NOMO-1 (cell line): Measurements from ENCODE around the gene RRAS2.
"Not testable (repeated sequence)": the region's sequence is repeated elsewhere in the genome, so short reads cannot be mapped to it uniquely, and the experiment has no call there.

ENCODE experiments used
- DNase-seq, 2 experiments: peaks; one replicate each; lab custom pipeline; 2025; ENCODE audit not compliant: unreplicated experiment in 2 of 2; lab: John Stamatoyannopoulos, UW

RRAS2 gene

DNA sequence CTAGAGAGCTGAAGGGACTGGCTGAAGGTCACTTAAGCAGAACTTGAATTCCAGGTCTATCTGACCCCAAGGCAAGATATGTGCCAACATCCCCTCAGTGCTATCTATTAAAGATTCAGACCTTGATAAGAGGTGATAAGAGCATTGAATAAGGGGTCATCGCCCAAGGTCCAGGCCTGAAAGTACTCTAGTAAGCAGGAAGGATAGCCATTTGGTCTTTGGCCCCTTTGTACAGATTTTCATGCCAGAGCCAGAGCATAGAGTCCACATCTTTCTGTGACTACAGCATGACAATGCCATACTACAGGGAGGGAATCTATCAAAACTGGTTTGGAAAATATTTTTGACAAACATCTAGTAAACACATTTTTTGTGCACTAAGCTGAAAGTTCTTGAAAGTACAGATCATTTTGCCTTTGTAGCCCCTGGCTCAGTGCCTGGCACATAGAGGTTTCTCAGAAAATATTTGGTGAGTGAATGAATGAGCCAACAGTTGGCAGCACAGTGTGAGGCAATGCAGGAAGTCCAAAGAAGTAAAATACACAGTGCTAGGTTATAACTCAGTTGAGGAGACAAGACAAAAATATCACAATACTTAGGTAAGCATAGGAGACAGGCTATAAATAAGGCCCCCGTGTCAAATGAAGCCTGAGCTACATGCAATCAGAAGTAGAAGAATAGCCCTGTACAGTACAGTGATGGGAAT is 15.1 kb upstream of the RRAS2 start:
- DNase-seq, result peak in 1 of 2 experiments; percentile 15

DNA sequence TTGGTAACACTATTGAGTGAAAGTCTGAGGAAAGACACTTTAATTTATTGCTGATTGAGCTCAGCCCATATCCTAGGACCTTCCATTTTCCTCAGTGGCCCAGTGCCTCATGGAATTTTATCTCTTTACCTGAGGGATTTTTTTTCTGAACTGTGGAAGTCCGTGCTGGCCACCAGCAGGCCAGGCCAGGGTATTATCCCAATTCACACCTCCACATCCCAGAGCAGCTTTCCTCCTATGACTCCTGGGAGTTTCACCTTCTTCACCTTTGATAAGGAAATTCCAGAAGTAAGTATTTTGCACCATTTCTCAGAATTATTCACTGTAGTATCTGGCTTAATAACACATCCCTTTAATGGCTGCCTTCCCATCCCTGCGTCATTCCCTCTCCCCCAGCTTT is 13.0 kb upstream of the RRAS2 start:
- no peak for DNase-seq

DNA sequence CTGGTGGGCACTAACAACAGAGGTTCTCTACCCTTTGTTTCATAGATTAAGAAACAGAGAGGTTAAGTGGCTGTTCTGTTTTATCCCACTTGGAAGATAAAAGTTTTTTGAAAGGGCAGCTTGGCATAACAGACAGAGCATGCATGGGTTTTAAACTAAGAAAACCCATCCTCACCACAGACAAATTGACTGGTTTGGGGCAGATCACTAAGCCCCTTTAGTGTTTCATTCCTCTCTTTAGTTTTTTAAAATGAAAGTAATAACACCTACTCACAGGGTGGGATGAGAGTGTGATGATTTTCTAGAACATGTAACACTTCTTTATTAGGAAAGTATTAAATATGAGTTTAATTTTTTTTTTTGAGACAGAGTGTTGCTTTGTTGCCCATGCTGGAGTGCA is 12.3 kb upstream of the RRAS2 start:
- DNase-seq, result no peak

DNA sequence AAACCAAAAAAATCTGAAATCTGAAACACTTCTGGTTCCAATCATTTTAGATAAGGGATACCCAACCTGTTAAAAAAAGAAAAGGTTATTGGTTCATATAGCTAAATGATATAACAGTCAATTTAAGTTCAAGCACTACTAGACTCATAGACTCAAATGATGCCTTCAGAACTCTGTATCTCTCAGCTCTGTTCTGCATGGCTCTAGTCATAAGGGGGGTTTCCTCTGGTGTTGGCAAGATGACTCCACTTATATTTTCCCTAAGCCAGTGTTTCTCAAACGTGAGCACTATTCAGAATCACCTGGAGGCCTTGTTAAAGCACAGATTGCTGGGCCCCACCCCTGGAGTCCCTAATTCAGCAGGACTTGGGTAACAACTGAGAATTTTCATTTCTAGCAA is 11.5 kb upstream of the RRAS2 start:
- DNase-seq, result no peak

DNA sequence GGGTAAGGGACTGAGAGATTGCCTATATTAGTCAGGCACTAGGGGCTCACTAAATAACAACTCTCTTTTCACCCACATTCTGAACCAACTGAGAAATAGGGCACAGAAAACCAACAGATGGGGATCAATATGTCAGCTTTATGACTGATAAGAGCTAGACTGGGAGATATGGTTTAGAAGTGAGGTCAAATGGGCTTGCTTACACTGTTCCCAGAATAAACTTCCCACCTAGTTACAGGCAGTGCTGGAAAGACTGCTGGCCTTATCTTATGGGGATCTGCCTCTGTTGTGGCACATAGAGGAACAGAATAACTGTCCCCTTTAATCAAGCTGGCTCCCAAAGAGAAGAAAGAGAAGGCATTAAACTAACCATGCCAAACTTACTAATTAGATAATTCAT is 10.6 kb upstream of the RRAS2 start:
- no peak for DNase-seq

DNA sequence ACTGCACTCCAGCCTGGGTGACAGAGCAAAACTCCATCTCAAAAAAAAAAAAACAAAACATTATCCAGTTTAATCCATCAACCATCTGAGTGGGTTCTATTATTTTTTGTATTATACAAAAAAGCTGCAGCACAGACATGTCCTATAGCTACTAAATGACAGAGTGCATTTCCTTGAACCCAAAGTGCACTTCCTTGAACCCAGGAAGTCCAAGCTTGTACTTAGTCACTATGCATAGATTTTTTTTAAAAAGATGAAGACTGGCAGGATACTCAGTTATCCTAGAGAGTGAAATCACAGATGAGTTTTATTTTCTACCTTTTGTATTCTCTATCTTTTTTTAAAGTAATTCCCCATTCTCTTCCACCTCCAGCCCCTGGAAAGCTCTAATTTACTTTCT is 8.0 kb upstream of the RRAS2 start:
- no peak for DNase-seq

DNA sequence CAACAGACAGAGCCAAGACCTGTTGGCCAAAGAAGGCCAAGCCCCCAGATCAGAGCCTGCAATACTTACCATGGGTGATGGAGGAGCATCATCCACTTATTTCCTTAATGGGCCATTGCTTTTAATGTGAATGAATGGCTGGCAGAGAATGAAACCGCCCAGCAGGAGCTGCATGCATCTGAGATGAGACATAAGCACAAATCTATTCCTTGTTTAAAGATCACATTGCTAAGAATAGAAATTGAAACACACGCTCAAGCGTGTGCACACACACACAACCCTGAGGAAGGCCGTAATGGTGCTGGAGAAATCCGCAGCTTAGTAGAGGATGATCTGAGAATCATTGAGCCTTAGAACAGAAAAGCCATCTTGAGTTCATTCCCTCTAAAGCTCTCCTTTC is 5.3 kb upstream of the RRAS2 start:
- no peak for DNase-seq

DNA sequence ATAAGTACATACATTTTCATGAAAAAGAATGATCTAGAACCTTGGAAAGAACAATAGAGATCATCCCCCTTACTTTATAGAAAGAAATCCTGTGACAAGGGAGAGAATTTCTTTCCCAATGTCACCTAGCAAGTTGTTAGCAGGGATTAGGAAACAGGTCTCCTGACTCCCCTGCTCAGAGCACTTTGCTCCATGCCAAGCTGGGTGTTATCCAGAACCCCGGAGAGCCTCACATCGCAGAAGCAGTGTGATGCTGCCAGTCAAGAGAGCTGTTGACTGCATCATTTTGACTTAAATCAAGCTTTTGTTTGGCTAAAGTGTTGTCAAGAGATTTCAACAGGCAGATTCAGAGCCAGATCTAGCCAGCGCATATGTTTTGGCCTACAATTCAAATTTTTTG is 3.6 kb upstream of the RRAS2 start:
- DNase-seq, result no peak

DNA sequence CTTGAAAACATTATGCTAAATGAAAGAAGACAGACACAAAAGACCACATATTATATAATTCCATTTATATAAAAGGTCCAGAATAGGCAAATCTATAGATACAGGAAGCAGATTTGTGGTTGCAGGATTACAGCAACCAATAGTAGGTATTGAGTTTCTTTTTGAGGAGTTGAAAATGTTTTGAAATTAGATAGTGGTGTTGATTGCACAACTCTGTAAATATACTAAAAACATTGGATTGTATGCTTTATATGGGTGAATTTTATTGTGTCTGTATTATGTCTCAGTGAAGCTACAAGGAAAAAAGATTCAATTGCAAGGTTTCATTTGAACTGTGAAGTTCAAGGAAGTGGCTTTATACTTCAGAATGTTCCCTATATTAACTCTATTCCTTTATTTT is 3.0 kb upstream of the RRAS2 start:
- no peak for DNase-seq

DNA sequence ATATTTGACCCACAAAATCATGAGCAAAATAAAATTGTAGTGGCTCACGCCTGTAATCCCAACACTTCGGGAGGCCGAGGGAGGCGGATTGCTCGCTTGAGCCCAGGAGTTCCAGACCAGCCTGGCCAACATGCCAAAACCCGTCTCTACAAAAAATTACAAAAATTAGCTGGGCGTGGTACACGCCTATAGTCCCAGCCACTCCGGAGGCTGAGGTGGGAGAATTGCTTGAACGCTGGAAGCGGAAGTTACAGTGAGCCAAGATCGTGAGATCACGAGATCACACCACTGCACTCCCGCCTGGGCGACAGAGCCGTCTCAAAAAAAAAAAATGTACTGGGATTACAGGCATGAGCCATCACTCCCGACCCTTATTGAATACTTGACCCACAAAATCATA is 2.0 kb upstream of the RRAS2 start:
- DNase-seq, result no peak

DNA sequence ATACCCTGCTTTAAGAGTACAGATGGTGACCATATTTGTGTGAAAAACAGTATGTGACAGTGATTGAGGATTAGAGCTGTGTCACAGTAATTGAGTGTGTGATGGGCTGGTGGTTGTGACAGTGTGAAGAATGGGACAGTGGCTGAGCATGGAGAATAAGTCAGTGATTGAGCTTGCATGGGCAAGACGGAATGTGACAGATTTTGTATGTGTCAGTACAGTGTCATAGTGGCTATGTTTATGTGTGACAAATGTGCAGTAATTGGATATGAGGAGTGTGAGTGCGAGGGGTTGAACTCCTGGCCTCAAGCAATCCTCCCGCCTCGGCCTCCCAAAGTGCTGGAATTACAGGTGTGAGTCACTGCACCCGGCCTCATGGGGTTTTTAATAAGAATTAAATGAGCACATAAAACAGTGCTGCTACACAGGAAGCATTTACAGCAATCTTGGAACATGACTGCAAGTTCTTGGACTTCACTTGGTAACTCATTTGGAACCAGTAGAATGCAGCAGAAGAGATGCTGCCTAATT is 583 bp upstream of the RRAS2 start:
- DNase-seq, result no peak

DNA sequence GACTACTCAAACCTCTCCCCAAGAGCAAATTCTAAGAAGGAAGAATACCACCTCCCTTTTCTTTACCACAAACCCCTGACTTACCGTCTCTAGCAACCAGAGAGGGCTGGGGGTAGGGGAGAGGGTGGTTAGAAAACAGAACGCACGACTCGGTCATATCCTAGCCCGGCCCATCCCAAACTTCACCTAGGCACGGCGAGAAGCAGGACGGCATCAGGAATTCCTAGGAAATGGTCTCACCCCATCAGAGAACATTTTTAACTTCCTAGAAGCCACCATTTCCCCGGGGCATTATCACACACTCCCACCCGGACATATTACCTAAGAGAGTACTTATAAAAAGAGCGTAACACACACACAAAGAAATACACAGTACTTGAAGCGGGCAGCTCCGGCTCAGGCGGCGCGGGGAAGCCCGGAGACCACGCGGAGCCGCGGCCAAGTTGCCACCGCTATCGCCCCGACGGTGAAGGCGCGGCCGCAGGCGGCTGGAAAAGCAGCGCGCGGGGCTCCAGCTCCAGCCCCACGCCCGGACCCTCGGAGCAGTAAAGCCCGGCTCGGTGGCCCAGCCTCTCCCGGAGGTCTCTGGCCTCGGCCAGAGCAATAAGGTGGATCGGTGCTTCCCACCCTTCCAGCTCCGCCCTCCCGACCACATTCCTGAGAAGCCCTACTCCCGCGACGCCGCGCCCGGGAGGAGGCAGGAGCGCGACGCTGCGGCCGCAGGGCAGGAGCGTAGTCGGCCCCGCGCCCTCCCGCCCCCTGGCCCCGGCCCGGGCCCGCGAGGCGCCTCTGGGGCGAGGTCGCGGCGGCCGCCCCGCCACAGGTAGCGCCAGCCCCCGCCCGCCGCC is 878 bp downstream of the RRAS2 start:
- peak in 1 of 2 experiments; percentile 17 for DNase-seq

DNA sequence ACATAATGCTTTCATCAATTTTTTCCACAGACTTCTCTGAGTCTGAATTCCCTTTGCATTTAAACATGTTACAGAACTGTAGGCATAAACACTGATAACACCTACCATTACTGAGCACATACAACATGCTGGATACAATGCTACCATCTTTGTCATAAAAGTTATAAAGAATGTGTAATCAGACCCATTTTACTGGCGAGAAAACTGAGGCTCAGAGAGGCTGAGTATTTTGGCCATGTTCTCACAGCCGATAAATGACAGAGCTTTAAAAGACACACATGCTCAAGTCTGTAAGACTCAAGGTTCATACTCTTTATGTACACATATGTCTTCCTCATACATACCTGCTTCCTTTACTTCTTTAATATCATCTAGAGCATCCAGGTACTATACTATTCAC is 2.6 kb downstream of the RRAS2 start:
- DNase-seq, result no peak

DNA sequence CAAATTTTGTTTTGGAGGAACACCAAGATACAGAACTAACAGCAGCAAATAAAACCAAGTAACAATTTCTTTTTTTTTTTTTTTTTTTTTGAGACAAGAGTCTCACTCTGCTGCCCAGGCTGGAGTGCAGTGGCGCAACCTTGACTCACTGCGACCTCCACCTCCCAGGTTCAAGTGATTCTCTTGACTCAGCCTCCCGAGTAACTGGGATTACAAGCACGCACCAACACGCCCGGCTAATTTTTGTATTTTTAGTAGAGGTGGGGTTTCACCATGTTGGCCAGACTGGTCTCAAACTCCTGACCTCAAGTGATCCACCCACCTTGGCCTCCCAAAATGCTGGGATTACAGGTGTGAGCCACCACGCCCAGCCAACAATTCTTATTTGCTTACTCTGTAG is 4.4 kb downstream of the RRAS2 start:
- DNase-seq, result not testable (repeated sequence)

DNA sequence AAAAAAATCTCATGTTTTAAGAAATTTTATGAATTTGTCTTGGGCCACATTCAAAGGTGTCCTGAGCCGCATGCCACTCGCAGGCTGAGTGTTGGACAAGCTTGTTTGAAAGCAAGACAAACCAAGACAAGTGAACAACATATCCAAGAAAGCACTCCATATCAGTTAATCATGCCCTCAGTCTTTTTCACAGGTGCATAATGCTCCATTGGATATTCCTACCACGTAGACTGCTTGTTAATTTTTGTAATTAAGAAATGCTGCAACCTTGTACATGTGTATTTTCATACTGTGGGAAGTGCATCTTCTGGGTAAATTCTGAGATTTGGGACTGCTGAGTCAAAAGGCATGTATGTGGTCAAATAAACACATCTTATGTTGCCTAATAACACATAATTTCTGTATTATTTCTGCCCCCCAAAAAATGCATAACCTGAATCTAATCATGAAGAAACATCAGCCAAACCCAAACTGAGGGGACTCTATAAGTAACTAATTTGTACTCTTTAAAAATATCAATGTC is 8.2 kb downstream of the RRAS2 start:
- DNase-seq, result no peak

DNA sequence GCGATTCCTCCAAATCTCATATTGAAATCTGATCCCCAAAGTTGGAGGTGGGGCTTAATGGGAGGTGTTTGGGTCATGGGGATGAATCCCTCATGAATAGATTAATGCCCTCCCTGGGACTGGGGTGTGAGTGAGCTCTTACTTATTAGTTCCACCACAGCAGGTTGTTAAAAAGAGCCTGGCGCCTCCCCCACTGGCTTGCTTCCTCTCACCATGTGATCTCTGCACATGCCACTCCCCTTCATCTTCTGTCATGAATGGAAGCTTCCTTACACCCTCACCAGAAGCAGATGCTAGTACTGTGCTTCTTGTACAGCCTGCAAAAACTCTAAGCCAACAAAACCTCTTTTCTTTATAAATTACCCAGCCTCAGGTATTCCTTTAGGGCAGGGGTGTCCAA is 8.8 kb downstream of the RRAS2 start:
- no peak for DNase-seq

DNA sequence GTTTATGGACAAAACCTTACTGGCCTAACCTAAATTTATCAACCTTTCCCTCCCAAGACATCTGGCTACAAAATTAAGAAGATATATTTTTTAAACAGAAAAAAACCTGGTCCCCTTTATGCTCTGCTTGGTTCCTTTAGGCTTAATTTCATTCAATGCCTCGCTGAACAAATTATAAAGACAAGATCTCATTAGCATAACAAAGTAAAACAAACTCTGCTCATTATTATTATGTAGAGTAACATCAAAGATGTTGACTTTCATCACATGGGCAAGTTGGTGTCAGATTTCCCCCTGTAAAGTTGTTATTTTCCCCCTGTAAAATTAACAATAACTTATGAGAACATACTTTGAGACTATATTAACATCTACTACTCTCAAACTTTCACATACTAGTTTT is 11.0 kb downstream of the RRAS2 start:
- no peak for DNase-seq

DNA sequence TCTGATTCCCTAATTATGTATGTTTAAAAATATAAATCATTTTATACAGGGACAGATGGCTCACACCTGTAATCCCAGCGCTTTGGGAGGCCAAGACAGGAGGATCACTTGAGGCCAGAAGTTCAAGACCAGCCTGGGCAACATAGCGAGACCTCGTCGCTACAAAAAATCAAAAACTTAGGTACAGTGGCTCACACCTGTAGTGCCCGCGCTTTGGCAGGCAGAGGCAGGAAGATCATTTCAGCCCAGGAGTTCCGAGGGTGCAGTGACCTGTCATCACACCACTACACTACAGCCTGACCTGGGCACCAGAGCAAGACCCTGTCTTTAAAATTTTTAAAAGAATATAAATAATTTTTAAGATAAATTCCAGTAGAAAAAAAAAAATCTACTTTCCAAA is 11.5 kb downstream of the RRAS2 start:
- DNase-seq, result no peak

DNA sequence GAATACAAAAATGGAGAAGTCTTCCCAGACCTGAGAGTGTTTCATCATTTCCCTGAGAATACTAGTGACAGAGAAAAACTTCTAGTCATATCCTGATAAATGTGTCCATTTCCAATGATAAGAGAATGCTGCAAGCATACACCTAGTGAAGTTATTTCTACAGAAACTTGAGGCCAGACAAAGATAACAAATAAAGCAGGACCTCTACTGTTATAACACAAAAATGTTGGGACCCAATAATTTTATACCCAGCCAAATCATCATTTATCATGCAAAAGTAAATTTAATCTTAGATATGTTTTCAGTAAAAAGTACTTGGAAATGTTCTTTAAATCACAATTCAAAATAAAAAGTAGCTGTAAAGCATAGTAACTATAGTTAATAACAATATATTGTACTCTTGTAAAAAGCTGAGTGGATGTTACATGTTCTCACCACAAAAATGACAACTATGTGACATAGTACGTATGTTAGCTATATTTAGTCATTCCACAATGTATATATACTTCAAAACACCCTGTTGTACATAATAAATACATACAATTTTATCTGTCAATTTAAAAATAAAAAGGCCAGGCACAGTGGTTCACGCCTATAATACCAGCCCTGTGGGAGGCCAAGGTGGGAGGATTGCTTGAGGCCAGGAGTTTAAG is 12.6 kb downstream of the RRAS2 start:
- no peak for DNase-seq

DNA sequence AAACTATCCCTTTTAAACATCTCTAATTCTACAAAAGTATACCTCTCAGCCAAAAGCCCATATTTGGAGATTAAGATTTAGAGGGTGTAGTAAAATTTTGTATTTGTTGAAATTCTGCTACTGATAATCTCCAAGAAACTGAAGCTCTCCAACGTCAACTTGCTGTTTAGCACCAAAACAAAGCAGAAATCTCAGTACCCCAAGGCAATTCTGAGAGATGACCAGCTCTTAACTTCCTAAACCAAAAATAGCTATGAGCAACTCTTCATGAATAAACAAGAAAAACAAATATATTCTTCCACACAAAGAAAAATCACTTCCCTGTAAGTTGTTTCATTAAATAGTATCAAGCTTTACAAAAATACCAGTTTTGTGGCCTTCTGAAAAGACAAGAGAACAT is 13.3 kb downstream of the RRAS2 start:
- no peak for DNase-seq

DNA sequence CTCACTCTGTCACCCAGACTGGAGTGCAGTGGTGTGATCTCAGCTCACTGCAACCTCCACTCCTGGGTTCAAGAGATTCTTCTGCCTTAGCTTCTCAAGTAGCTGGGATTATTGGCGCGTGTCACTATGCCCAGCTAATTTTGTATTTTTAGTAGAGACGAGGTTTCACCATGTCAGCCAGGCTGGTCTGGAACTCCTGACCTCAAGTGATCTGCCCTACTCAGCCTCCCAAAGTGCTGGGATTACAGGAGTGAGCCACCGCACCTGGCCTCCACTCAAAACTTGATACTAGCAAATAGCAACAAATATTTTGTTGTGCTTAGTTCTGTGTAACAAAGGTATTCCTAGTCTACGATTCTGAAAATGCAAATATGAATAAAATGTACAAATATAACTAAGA is 14.0 kb downstream of the RRAS2 start:
- not testable (repeated sequence) for DNase-seq
